ENCODE results near the gene FOXP1.

FOXP1 gene

GRCh38 chr3:71006810-71007785 lies 576.4 kb downstream of the FOXP1 start:
- no peaks in the 10 kb centered on the region for H3K9me3 Mint-ChIP-seq
- no peak for ATAC-seq
- peaks cover 38% of the 10 kb centered on the region for H3K4me1 Mint-ChIP-seq
- no peak for DNase-seq (ENCODE audit: low spot score in 2 of 2)
- H3K36me3 Mint-ChIP-seq, result peaks cover 56% of the 10 kb centered on the region
- no peak overlapping the region for H3K4me3 Mint-ChIP-seq
- H3K27ac Mint-ChIP-seq, result no peak overlapping the region

- DNase-seq (ENCODE audit: low spot score in 2 of 2) (no peak), ATAC-seq (no peak)
- Mint-ChIP-seq H3K27ac (no peak overlapping the region), H3K4me3 (no peak overlapping the region), H3K9me3 (no peaks in the 10 kb centered on the region), H3K36me3 (peaks cover 51% of the 10 kb centered on the region), H3K4me1 (peaks cover 40% of the 10 kb centered on the region)
These were observed 577.7 kb downstream of the FOXP1 start for GRCh38 chr3:71005702-71006321.

GRCh38 chr3:71003511-71003910 lies 580.0 kb downstream of the FOXP1 start:
- peaks cover 31% of the 10 kb centered on the region for H3K4me1 Mint-ChIP-seq
- DNase-seq (ENCODE audit: low spot score in 2 of 2), result no peak
- no peak for ATAC-seq
- peaks cover 74% of the 10 kb centered on the region for H3K36me3 Mint-ChIP-seq
- H3K4me3 Mint-ChIP-seq, result no peak overlapping the region
- H3K9me3 Mint-ChIP-seq, result no peaks in the 10 kb centered on the region
- no peak overlapping the region for H3K27ac Mint-ChIP-seq

GRCh38 chr3:71002298-71002697 lies 581.2 kb downstream of the FOXP1 start:
- H3K36me3 Mint-ChIP-seq, result peaks cover 80% of the 10 kb centered on the region
- H3K4me1 Mint-ChIP-seq, result peaks cover 19% of the 10 kb centered on the region
- H3K27ac Mint-ChIP-seq, result no peak overlapping the region
- H3K4me3 Mint-ChIP-seq, result no peak overlapping the region
- no peaks in the 10 kb centered on the region for H3K9me3 Mint-ChIP-seq
- DNase-seq (ENCODE audit: low spot score in 2 of 2), result no peak
- no peak for ATAC-seq

- no peak for DNase-seq (ENCODE audit: low spot score in 2 of 2)
- Mint-ChIP-seq H3K4me3 (no peak overlapping the region), H3K9me3 (no peaks in the 10 kb centered on the region), H3K27ac (peak overlapping the region; percentile 15), H3K4me1 (peaks cover 18% of the 10 kb centered on the region), H3K36me3 (peaks cover 82% of the 10 kb centered on the region)
- no peak for ATAC-seq
These were observed 582.2 kb downstream of the FOXP1 start for GRCh38 chr3:71001303-71001830.

GRCh38 chr3:71000483-71000882 lies 583.0 kb downstream of the FOXP1 start:
- no peak for ATAC-seq
- no peak for DNase-seq (ENCODE audit: low spot score in 2 of 2)
- Mint-ChIP-seq H3K9me3 (no peaks in the 10 kb centered on the region), H3K4me3 (no peak overlapping the region), H3K27ac (no peak overlapping the region), H3K4me1 (peaks cover 18% of the 10 kb centered on the region), H3K36me3 (peaks cover 80% of the 10 kb centered on the region)

- no peaks in the 10 kb centered on the region for H3K9me3 Mint-ChIP-seq
- no peak for DNase-seq (ENCODE audit: low spot score in 2 of 2)
- no peak overlapping the region for H3K4me3 Mint-ChIP-seq
- peak; percentile 59 for ATAC-seq
- no peak overlapping the region for H3K27ac Mint-ChIP-seq
- H3K4me1 Mint-ChIP-seq, result peaks cover 18% of the 10 kb centered on the region
- H3K36me3 Mint-ChIP-seq, result peaks cover 80% of the 10 kb centered on the region
These were observed 583.8 kb downstream of the FOXP1 start for GRCh38 chr3:70999730-71000129.

- ATAC-seq (no peak), DNase-seq (ENCODE audit: low spot score in 2 of 2) (no peak)
- peaks cover 94% of the 10 kb centered on the region for H3K36me3 Mint-ChIP-seq
- peaks cover 42% of the 10 kb centered on the region for H3K4me1 Mint-ChIP-seq
- no peaks in the 10 kb centered on the region for H3K9me3 Mint-ChIP-seq
- peak overlapping the region; percentile 60 for H3K27ac Mint-ChIP-seq
- H3K4me3 Mint-ChIP-seq, result no peak overlapping the region
These were observed 587.4 kb downstream of the FOXP1 start for GRCh38 chr3:70996082-70996481.

GRCh38 chr3:70994644-70995043 lies 588.9 kb downstream of the FOXP1 start:
- H3K4me3 Mint-ChIP-seq, result no peak overlapping the region
- no peaks in the 10 kb centered on the region for H3K9me3 Mint-ChIP-seq
- no peak for ATAC-seq
- DNase-seq (ENCODE audit: low spot score in 2 of 2), result no peak
- H3K36me3 Mint-ChIP-seq, result peaks cover 92% of the 10 kb centered on the region
- peaks cover 48% of the 10 kb centered on the region for H3K4me1 Mint-ChIP-seq
- H3K27ac Mint-ChIP-seq, result peak overlapping the region; percentile 78

GRCh38 chr3:70992562-70993204 lies 590.8 kb downstream of the FOXP1 start:
- Mint-ChIP-seq H3K27ac (peak overlapping the region; percentile 50), H3K9me3 (no peaks in the 10 kb centered on the region), H3K4me1 (peaks cover 49% of the 10 kb centered on the region), H3K36me3 (peaks cover 84% of the 10 kb centered on the region), H3K4me3 (no peak overlapping the region)
- ATAC-seq (no peak), DNase-seq (ENCODE audit: low spot score in 2 of 2) (no peak)

- Mint-ChIP-seq H3K36me3 (peaks cover 87% of the 10 kb centered on the region), H3K4me3 (no peak overlapping the region)
- ATAC-seq, result no peak
These were observed 591.4 kb downstream of the FOXP1 start for GRCh38 chr3:70992131-70992530.

GRCh38 chr3:70990723-70991122 lies 592.8 kb downstream of the FOXP1 start:
- Mint-ChIP-seq H3K4me3 (no peak overlapping the region), H3K36me3 (peaks cover 90% of the 10 kb centered on the region), H3K9me3 (no peaks in the 10 kb centered on the region), H3K4me1 (peaks cover 49% of the 10 kb centered on the region), H3K27ac (peak overlapping the region; percentile 78)
- ATAC-seq (peak; percentile 48), DNase-seq (ENCODE audit: low spot score in 2 of 2) (no peak)

More at GRCh38 chr3:70992131-70992530, 591.4 kb downstream of the FOXP1 start:
- H3K9me3 Mint-ChIP-seq, result no peaks in the 10 kb centered on the region
- peaks cover 53% of the 10 kb centered on the region for H3K4me1 Mint-ChIP-seq
- H3K27ac Mint-ChIP-seq, result no peak overlapping the region
- no peak for DNase-seq (ENCODE audit: low spot score in 2 of 2)

- peak overlapping the region; percentile 78 for H3K27ac Mint-ChIP-seq
- ATAC-seq (no peak), DNase-seq (ENCODE audit: low spot score in 2 of 2) (no peak)
- peaks cover 90% of the 10 kb centered on the region for H3K36me3 Mint-ChIP-seq
- peaks cover 49% of the 10 kb centered on the region for H3K4me1 Mint-ChIP-seq
- no peak overlapping the region for H3K4me3 Mint-ChIP-seq
- H3K9me3 Mint-ChIP-seq, result no peaks in the 10 kb centered on the region
These were observed 593.3 kb downstream of the FOXP1 start for GRCh38 chr3:70990185-70990584.

- Mint-ChIP-seq H3K4me1 (peaks cover 55% of the 10 kb centered on the region), H3K9me3 (no peaks in the 10 kb centered on the region), H3K36me3 (peaks cover 90% of the 10 kb centered on the region), H3K4me3 (no peak overlapping the region), H3K27ac (peak overlapping the region; percentile 13)
- ATAC-seq (no peak), DNase-seq (ENCODE audit: low spot score in 2 of 2) (no peak)
These were observed 594.4 kb downstream of the FOXP1 start for GRCh38 chr3:70989174-70989573.

GRCh38 chr3:70988111-70988510 lies 595.4 kb downstream of the FOXP1 start:
- no peaks in the 10 kb centered on the region for H3K9me3 Mint-ChIP-seq
- H3K27ac Mint-ChIP-seq, result no peak overlapping the region
- no peak overlapping the region for H3K4me3 Mint-ChIP-seq
- peaks cover 53% of the 10 kb centered on the region for H3K4me1 Mint-ChIP-seq
- DNase-seq (ENCODE audit: low spot score in 2 of 2) (no peak), ATAC-seq (no peak)
- peaks cover 90% of the 10 kb centered on the region for H3K36me3 Mint-ChIP-seq

Measured in stimulated activated effector memory CD8-positive, alpha-beta T cell treated with anti-CD3 and anti-CD28 coated beads, Interleukin-12 subunit alpha, Interleukin-12 subunit beta, amount 100 ng/mL, for 72 hours (primary cell).